GM19463 (cell line): ENCODE results near the gene LTBP3.

ENCODE experiments used
- ATAC-seq: cut with Tn5 transposase; IDR thresholded peaks from one replicate; pipeline ENCODE4 v1.9.1; 2021; ENCODE audit warnings: mild to moderate bottlenecking, moderate library complexity; ENCODE audit not compliant: unreplicated experiment

The LTBP3 gene

GRCh38 chr11:65586247-65586630, 28.1 kb upstream of the LTBP3 start:
- ATAC-seq: no peak

- no peak for ATAC-seq
Observed at GRCh38 chr11:65585396-65586246, 27.5 kb upstream of the LTBP3 start.

- ATAC-seq: no peak
Observed at GRCh38 chr11:65584723-65585171, 26.6 kb upstream of the LTBP3 start.

GRCh38 chr11:65584106-65584505, 25.9 kb upstream of the LTBP3 start:
- ATAC-seq: no peak

- no peak for ATAC-seq
Observed at GRCh38 chr11:65583589-65583988, 25.4 kb upstream of the LTBP3 start.

- no peak for ATAC-seq
Observed at GRCh38 chr11:65581928-65582327, 23.8 kb upstream of the LTBP3 start.

GRCh38 chr11:65580756-65581155, 22.6 kb upstream of the LTBP3 start:
- ATAC-seq: no peak

- ATAC-seq: no peak
Observed at GRCh38 chr11:65580031-65580692, 22.0 kb upstream of the LTBP3 start.

- ATAC-seq: no peak
Observed at GRCh38 chr11:65579291-65579690, 21.1 kb upstream of the LTBP3 start.

GRCh38 chr11:65578667-65579066, 20.5 kb upstream of the LTBP3 start:
- ATAC-seq: no peak

- no peak for ATAC-seq
Observed at GRCh38 chr11:65578134-65578533, 20.0 kb upstream of the LTBP3 start.

GRCh38 chr11:65577756-65578109, 19.6 kb upstream of the LTBP3 start:
- no peak for ATAC-seq

- no peak for ATAC-seq
Observed at GRCh38 chr11:65576867-65577755, 19.0 kb upstream of the LTBP3 start.

- ATAC-seq: no peak
Observed at GRCh38 chr11:65576232-65576866, 18.2 kb upstream of the LTBP3 start.

- ATAC-seq: peak; percentile 36
Observed at GRCh38 chr11:65575568-65576231, 17.5 kb upstream of the LTBP3 start, which contains the start of gene EHBP1L1. Gene EHBP1L1 (plus strand): TSS chr11:65576053. CDS start chr11:65576303, 250 bp downstream.

GRCh38 chr11:65574811-65575567, 16.8 kb upstream of the LTBP3 start:
- no peak for ATAC-seq

- ATAC-seq: peak; percentile 35
Observed at GRCh38 chr11:65574109-65574810, 16.1 kb upstream of the LTBP3 start.

- ATAC-seq: no peak
Observed at GRCh38 chr11:65573391-65574079, 15.4 kb upstream of the LTBP3 start.
